HepG2 (cell line): ENCODE data around the gene PPM1M. TPM values are rescaled to one million over a fixed set of nuclear protein-coding genes. Genes with fewer than 3 reads are reported as not detected.

Experiments used
- AHR ChIP-seq: IDR thresholded peaks from 2 replicates; pipeline ENCODE4 v1.6.1; 2018; ENCODE audit warnings: missing genetic modification reagents, missing compliant biosample characterization
- BRCA1 ChIP-seq: sonication (generic); formaldehyde crosslinking; IDR thresholded peaks from 2 replicates; pipeline ENCODE4 v1.4.0; 2020; ENCODE audit warnings: missing genetic modification reagents
- EP300 ChIP-seq, 3 experiments: sonication (generic) in 1 of 3; formaldehyde crosslinking in 1 of 3; IDR thresholded peaks; 2 replicates each; pipeline versions ENCODE4 v1.5.1 to v1.6.1; 2011 to 2020; ENCODE audit warnings: low read depth in 2 of 3, low read length in 2 of 3, borderline replicate concordance in 1 of 3, improper control_type of control experiment in 1 of 3, mild to moderate bottlenecking in 1 of 3, missing genetic modification reagents in 1 of 3, moderate library complexity in 1 of 3
- polyA plus RNA-seq, 8 experiments: library from polyadenylated mRNA; depleted of rRNA in 3 of 8; stranded (reverse) in 7 of 8; unstranded in 1 of 8; fragments of >200 nt; fragmentation: Illumina TruSeq in 4 of 8; extraction: Trizol in 4 of 8; gene quantifications; 2 replicates each; pipeline versions ENCODE4 v1.2.1 to v1.2.3, GENCODE V29; 2011 to 2016; ENCODE audit warnings: low read depth in 4 of 8, missing spikeins in 1 of 8, mixed read lengths in 1 of 8; ENCODE audit not compliant: insufficient read depth in 1 of 8
- total RNA-seq, 5 experiments: library from RNA; depleted of rRNA; stranded (reverse); fragments of >200 nt; fragmentation: Illumina TruSeq; extraction: Trizol; gene quantifications; 2 replicates each; pipeline ENCODE4 v1.2.3, GENCODE V29; 2016; ENCODE audit warnings: low read depth in 1 of 5
- TF ChIP-seq, protein P1 (sequence below): IDR thresholded peaks from 2 replicates; pipeline ENCODE4 v1.6.1; 2016; ENCODE audit warnings: low read depth, missing genetic modification reagents, missing compliant biosample characterization

Gene PPM1M
- total and polyA plus RNA-seq, 2 of the 13 experiments (the other 11 are each of a cell fraction or from before 2014, with no cell fraction given): 2.5 to 5.9 TPM

DNA sequence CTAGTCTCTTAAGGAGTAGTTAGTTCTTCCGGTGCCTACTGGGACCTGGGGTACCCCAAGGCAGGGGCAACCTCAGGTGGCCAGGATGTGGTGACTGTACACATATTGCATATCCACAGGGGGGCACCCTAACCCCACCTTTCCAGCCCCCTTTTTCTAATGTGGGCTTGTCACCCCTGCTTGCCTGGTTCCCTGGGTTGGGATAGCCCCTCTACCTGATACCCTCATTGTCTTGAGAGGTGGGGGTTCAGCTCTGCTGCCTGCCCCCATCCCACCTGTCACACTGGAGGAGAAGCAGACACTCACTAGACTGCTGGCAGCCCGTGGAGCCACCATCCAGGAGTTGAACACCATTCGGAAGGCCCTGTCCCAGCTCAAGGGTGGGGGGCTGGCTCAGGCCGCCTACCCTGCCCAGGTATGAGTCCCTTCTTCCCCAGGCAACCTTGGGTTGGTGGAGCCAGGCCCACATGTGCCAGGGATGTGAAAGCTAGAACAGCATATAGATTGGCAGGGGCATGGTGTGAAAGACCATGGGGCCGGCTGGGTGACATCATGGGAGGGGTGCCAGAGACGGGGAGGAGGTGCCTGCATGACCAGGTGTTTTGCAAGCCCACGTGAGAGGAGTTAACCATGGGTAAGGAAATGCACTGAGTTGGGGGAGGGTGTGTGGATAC, 46.1 kb downstream of the PPM1M start (continued):
- TF ChIP-seq, protein P1, sequence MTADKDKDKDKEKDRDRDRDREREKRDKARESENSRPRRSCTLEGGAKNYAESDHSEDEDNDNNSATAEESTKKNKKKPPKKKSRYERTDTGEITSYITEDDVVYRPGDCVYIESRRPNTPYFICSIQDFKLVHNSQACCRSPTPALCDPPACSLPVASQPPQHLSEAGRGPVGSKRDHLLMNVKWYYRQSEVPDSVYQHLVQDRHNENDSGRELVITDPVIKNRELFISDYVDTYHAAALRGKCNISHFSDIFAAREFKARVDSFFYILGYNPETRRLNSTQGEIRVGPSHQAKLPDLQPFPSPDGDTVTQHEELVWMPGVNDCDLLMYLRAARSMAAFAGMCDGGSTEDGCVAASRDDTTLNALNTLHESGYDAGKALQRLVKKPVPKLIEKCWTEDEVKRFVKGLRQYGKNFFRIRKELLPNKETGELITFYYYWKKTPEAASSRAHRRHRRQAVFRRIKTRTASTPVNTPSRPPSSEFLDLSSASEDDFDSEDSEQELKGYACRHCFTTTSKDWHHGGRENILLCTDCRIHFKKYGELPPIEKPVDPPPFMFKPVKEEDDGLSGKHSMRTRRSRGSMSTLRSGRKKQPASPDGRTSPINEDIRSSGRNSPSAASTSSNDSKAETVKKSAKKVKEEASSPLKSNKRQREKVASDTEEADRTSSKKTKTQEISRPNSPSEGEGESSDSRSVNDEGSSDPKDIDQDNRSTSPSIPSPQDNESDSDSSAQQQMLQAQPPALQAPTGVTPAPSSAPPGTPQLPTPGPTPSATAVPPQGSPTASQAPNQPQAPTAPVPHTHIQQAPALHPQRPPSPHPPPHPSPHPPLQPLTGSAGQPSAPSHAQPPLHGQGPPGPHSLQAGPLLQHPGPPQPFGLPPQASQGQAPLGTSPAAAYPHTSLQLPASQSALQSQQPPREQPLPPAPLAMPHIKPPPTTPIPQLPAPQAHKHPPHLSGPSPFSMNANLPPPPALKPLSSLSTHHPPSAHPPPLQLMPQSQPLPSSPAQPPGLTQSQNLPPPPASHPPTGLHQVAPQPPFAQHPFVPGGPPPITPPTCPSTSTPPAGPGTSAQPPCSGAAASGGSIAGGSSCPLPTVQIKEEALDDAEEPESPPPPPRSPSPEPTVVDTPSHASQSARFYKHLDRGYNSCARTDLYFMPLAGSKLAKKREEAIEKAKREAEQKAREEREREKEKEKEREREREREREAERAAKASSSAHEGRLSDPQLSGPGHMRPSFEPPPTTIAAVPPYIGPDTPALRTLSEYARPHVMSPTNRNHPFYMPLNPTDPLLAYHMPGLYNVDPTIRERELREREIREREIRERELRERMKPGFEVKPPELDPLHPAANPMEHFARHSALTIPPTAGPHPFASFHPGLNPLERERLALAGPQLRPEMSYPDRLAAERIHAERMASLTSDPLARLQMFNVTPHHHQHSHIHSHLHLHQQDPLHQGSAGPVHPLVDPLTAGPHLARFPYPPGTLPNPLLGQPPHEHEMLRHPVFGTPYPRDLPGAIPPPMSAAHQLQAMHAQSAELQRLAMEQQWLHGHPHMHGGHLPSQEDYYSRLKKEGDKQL (CRISPR knock-in tag): no peak
- TF ChIP-seq AHR (CRISPR knock-in tag) (no peak), EP300 (IDR thresholded peaks at IDR 0.05; ENCODE audit: low read depth in 2 of 2, low read length in 2 of 2) (no peak), EP300 (CRISPR knock-in tag; IDR thresholded peaks at IDR 0.05; ENCODE audit: borderline replicate concordance) (no peak), BRCA1 (CRISPR knock-in tag) (no peak)
